ENCODE measurements around the gene HMCN2. TPM values are rescaled to one million over a fixed set of nuclear protein-coding genes. Genes with fewer than 3 reads are reported as not detected.
"Not testable (repeated sequence)": the region's sequence is repeated elsewhere in the genome, so short reads cannot be mapped to it uniquely, and the experiment has no call there.

Gene HMCN2
- polyA plus RNA-seq, 3 donors: 0.83 to 0.89 (median 0.86) TPM

- no peak for DNase-seq (ENCODE audit: low read depth in 3 of 3, low spot score in 2 of 3)
Observed at GRCh38 chr9:130382096-130382495, 116.5 kb downstream of the HMCN2 start.

DNA sequence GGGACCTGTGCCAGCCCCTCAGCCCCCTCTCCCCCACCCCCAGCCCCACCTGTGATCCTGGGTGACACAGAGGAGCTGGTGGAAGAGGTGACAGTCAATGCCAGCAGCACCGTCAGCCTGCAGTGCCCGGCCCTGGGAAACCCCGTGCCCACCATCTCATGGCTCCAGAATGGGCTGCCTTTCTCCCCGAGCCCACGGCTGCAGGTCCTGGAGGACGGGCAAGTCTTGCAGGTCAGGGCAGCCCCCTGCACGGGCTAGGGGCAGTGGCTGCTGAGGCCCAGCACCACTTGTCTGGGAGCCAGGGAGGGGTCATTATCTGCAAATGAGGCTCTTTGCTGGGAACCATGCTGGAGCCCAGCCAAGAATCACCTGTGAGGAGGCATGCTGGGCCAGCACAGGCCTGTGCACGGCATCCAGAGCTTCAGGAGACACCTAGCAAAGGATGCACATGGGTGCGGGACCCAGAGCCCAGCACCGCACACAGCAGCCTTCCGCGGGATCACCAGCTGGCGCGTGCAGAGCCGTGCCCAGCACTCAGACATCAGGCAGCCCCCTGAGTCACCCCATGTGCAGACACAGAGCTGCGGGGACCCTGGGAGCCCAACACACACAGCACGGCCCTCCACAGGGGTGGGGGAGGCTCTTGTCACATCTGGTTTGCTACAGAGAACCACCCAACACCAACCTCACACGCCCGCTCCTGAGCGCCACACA lies 117.2 kb downstream of the HMCN2 start:
- no peak for DNase-seq (ENCODE audit: low read depth in 3 of 3, low spot score in 2 of 3)

DNA sequence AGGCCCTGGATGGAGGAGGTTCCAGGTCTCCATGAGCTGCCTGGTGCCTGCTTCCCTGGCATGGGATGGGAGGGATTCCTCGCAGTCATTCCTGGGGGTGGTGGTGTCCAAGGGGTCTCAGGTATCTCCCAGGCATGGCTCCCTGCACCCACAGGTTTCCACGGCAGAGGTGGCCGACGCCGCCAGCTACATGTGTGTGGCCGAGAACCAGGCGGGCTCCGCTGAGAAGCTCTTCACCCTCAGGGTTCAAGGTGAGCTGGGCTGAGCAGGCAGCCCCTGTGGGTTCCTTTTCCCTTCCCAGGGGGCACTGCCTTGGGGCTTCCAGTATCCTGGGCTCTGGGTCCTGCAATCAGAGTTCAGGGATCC lies 117.8 kb downstream of the HMCN2 start:
- no peak for DNase-seq (ENCODE audit: low read depth in 3 of 3, low spot score in 2 of 3)

GRCh38 chr9:130383979-130384676 lies 118.6 kb downstream of the HMCN2 start:
- DNase-seq (ENCODE audit: low read depth in 3 of 3, low spot score in 2 of 3): no peak

- no peak for DNase-seq (ENCODE audit: low read depth in 3 of 3, low spot score in 2 of 3)
Observed at GRCh38 chr9:130385257-130385656, 119.7 kb downstream of the HMCN2 start.

- DNase-seq (ENCODE audit: low read depth in 3 of 3, low spot score in 2 of 3): no peak
Observed at GRCh38 chr9:130387398-130387797, 121.8 kb downstream of the HMCN2 start.

GRCh38 chr9:130387905-130388304 lies 122.3 kb downstream of the HMCN2 start:
- DNase-seq (ENCODE audit: low read depth in 3 of 3, low spot score in 2 of 3): no peak

- no peak for DNase-seq (ENCODE audit: low read depth in 3 of 3, low spot score in 2 of 3)
Observed at GRCh38 chr9:130390390-130390789, 124.8 kb downstream of the HMCN2 start.

- no peak for DNase-seq (ENCODE audit: low read depth in 3 of 3, low spot score in 2 of 3)
Observed at GRCh38 chr9:130390986-130391385, 125.4 kb downstream of the HMCN2 start.

DNA sequence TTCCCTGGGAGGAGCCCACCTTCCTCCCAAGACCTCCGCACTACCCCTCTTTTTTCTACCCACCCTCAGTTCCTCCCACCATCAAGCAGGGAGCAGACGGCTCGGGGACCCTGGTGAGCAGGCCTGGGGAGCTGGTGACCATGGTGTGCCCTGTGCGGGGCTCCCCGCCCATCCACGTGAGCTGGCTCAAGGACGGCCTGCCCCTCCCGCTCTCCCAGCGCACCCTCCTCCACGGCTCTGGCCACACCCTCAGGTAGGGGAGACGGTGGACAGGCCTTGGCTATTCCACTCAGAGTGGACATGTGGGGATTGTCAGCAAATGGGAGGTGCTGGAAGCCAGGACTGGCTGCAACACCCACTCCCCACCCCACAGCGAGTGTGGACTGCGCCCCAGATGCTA lies 126.3 kb downstream of the HMCN2 start:
- no peak for DNase-seq (ENCODE audit: low read depth in 3 of 3, low spot score in 2 of 3)

DNA sequence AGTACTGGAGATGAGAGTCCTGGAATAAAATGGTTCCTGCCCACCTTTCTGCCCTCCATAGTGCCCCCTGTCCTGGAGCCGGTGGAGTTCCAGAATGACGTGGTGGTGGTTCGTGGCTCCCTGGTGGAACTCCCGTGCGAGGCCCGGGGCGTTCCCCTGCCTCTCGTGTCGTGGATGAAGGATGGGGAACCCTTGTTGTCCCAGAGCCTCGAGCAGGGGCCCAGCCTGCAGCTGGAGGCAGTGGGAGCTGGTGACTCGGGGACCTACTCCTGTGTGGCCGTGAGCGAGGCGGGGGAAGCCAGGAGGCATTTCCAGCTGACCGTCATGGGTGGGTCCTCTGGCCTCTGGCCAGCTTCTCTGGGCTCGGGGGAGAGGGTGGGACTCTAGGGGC lies 128.1 kb downstream of the HMCN2 start:
- no peak for DNase-seq (ENCODE audit: low read depth in 3 of 3, low spot score in 2 of 3)

DNA sequence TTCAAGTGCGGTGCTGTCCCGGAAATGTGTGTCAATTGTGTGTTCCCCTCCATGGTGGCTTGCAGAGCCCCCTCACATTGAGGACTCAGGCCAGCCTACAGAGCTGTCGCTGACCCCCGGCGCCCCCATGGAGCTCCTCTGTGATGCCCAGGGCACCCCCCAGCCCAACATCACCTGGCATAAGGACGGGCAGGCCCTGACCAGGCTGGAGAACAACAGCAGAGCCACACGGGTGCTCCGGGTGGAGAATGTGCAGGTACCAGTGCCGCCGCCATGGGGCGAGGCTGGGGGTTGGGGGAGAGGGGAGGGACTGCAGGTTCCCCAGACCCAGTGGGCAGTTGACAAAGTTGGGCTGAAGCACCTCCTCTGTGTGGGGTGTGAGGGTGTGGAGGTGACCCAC lies 128.8 kb downstream of the HMCN2 start:
- no peak for DNase-seq (ENCODE audit: low read depth in 3 of 3, low spot score in 2 of 3)

DNA sequence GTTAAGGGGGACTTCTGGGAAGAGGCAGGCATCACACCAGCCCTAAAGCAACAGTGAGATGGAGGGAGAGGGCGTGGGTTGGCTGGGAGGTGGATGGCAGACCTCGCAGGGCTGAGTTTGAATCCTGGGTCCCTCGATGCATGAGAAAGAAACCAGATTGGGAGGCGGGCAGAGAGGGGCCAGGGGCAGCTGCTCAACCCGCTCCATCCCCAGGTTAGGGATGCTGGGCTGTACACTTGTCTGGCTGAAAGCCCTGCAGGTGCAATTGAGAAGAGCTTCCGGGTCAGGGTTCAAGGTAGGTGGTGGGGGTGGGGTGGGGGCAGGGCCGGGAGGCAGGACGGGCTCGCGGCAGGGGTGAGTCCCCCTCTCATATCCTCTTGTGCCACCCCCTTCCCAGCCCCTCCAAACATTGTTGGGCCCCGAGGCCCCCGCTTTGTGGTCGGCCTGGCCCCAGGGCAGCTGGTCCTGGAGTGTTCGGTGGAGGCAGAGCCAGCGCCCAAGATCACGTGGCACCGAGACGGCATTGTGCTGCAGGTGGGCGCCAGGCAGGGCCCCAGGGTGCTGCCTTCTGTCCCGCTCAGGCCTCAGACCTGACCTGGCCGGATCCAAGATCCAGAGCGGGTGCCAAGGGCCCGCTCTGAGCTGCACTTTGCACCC lies 129.4 kb downstream of the HMCN2 start:
- DNase-seq (ENCODE audit: low read depth in 3 of 3, low spot score in 2 of 3): no peak

DNA sequence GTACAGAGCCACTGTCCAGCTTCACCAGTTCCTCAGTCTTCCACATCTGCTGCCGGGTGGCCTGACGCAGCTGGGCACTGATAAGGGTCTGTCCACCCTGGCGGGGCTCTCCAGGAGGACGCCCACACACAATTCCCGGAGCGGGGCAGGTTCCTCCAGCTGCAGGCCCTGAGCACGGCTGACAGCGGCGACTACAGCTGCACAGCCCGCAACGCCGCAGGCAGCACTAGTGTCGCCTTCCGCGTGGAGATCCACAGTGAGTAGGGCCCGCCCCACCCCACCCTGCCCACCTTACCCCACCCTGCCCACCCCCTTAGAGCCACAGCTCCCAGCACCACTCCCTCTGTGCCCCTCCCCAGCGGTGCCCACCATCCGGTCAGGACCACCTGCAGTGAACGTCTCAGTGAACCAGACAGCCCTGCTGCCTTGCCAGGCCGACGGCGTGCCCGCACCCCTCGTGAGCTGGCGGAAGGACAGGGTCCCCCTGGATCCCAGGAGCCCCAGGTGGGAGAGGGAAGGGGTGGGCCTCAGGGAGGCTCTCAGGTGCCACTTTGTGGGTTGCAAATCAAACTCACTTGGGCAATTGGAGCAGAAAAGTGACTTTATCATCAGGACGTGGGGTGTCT lies 130.4 kb downstream of the HMCN2 start:
- no peak for DNase-seq (ENCODE audit: low read depth in 3 of 3, low spot score in 2 of 3)

- DNase-seq (ENCODE audit: low read depth in 3 of 3, low spot score in 2 of 3): no peak
Observed at GRCh38 chr9:130396581-130396980, 131.0 kb downstream of the HMCN2 start.

GRCh38 chr9:130398487-130399240 lies 133.1 kb downstream of the HMCN2 start:
- DNase-seq (ENCODE audit: low read depth in 3 of 3, low spot score in 2 of 3): no peak

- DNase-seq (ENCODE audit: low read depth in 3 of 3, low spot score in 2 of 3): no peak
Observed at GRCh38 chr9:130399768-130400167, 134.2 kb downstream of the HMCN2 start.

DNA sequence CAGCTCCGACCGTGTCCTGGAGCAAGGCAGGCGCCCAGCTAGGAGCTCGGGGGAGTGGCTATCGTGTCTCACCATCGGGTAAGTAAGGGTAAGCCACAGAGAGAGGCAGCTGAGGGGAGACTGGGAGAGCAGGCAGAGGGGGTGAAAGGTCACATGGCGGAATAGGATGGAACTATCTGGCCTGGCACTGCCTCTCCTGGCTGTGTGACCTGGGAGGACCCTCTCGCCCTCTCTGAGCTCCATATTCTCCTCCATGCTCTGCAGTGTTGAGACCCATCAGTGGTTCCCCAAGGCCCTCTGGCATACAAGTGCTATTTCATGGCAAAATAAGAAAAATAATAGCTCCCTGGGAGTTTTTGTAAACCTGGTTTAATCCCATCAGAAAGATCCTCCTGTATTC lies 135.3 kb downstream of the HMCN2 start:
- DNase-seq (ENCODE audit: low read depth in 3 of 3, low spot score in 2 of 3): no peak

DNA sequence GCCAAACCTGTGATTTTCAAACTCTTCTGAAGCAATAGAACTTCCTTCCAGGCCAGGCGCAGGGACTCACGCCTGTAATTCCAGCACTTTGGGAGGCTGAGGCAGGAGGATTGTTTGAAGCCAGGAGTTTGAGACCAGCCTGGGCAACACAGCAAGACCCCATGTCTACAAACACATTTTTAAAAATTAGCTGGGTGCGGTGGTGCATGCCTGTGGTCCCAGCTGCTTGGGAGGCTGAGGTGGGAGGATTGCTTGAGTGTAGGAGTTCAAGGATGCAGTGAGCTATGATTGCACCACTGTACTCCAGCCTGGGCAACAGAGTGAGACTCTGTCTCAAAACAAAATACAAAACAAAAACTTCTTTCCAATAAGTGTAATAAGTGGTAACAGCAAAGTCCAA lies 136.2 kb downstream of the HMCN2 start:
- not testable (repeated sequence) for DNase-seq (ENCODE audit: low read depth in 3 of 3, low spot score in 2 of 3)

DNA sequence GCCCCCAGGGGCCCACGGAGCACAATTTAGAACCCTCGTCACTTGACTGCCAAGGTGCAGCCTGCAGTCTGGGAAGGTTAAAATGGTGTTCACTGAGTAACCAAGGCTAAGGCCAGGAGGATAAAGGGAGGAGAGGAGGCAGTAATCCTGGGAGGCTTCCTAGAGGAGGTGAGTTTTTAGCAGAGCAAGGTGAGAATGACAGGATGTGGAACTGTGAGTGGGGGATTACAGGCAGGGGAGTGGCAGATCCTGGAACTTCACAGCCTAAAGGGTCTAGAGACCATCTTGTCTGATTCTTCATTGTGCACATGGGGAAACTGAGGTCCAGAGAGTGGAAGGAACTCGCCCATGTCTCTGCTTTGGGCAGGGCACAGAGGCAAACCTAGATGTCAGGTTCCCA lies 136.7 kb downstream of the HMCN2 start:
- no peak for DNase-seq (ENCODE audit: low read depth in 3 of 3, low spot score in 2 of 3)

Data from right renal cortex interstitium (tissue), 3 donors.